ENCODE data around the gene IQSEC1. TPM values are rescaled to one million over a fixed set of nuclear protein-coding genes. Genes with fewer than 3 reads are reported as not detected.

The IQSEC1 gene
- total RNA-seq, 2 donors from 2014 or later: 22.7 to 24.5 TPM

DNA sequence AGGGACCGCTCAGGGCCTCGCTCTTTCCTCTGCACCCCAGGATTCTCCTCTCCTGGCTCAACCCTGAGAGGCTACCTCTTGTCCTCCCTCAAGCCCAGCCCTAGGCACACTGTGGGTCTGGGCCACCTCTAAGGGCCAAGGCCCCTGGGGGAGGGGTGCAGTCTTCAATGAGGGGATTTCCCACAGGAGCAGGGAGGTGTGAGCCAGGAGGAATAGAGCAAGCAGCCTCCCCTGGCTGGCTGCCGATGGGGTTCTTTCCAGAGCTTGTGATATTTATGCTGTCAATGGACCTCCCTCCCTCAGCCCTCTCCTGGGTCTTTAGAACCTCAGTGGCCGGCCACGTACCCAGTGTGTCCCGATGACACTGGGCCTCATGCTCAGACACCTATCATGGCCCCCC, 132.4 kb downstream of the IQSEC1 start:
- H3K9ac ChIP-seq (ENCODE audit: extremely low read depth, low read length, poor library complexity, severe bottlenecking): no peak overlapping the region
- H3K4me1 ChIP-seq (ENCODE audit: control insufficient read depth, insufficient read depth, low read length): peaks cover 4% of the 10 kb centered on the region
- H3K27ac ChIP-seq (ENCODE audit: low read depth, low read length): no peak overlapping the region
- Mint-ChIP-seq H3K27me3 (ENCODE audit: insufficient read depth) (no peaks in the 10 kb centered on the region), H3K4me1 (peaks cover 2% of the 10 kb centered on the region), H3K4me3 (no peak overlapping the region), H3K36me3 (ENCODE audit: low read depth) (no peaks in the 10 kb centered on the region), H3K9me3 (no peaks in the 10 kb centered on the region), H3K27ac (peak overlapping the region; percentile 39)
- no peaks in the 10 kb centered on the region for H3K27me3 ChIP-seq (ENCODE audit: control insufficient read depth, insufficient read depth, low read length, poor library complexity, severe bottlenecking)
- no peaks in the 10 kb centered on the region for H3K9me3 ChIP-seq (ENCODE audit: control insufficient read depth, low read length)
- no peak for DNase-seq
- peaks cover 5% of the 10 kb centered on the region for H3K36me3 ChIP-seq (ENCODE audit: control insufficient read depth, insufficient read depth, low read length)
- no peak overlapping the region for H3K4me3 ChIP-seq (ENCODE audit: low read length)
- TF ChIP-seq, protein P1, sequence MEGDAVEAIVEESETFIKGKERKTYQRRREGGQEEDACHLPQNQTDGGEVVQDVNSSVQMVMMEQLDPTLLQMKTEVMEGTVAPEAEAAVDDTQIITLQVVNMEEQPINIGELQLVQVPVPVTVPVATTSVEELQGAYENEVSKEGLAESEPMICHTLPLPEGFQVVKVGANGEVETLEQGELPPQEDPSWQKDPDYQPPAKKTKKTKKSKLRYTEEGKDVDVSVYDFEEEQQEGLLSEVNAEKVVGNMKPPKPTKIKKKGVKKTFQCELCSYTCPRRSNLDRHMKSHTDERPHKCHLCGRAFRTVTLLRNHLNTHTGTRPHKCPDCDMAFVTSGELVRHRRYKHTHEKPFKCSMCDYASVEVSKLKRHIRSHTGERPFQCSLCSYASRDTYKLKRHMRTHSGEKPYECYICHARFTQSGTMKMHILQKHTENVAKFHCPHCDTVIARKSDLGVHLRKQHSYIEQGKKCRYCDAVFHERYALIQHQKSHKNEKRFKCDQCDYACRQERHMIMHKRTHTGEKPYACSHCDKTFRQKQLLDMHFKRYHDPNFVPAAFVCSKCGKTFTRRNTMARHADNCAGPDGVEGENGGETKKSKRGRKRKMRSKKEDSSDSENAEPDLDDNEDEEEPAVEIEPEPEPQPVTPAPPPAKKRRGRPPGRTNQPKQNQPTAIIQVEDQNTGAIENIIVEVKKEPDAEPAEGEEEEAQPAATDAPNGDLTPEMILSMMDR (conservative IDR thresholded peaks at IDR 0.05): no peak
- WGBS, 2 experiments (ENCODE audit: insufficient coverage in 1 of 2, insufficient read length in 1 of 2): 94 to 95% methylated on average over 6 of the region's 6 CpGs

DNA sequence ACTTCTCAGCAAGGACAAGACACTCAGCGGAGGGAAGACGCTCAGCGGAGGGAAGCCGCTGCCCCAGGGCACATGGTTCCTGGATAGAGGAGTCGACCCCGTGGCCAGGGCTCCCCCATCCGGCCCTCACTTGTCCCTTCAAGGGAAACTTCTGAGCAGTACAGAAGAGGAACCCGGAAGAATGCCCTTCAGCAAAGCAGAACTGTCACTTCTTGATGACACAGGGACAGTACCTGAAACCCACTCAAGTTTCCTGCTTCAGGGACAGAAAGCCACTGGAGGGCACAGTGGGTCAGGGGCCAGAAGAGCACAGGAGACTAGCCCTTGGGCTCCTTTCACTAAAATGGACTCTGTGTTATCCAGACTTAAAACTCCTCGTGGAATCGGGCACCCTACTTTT, 134.1 kb downstream of the IQSEC1 start:
- H3K27ac ChIP-seq (ENCODE audit: low read depth, low read length): no peak overlapping the region
- H3K9me3 ChIP-seq (ENCODE audit: control insufficient read depth, low read length): no peaks in the 10 kb centered on the region
- H3K4me3 ChIP-seq (ENCODE audit: low read length): no peak overlapping the region
- no peaks in the 10 kb centered on the region for H3K4me1 ChIP-seq (ENCODE audit: control insufficient read depth, insufficient read depth, low read length)
- DNase-seq: no peak
- no peaks in the 10 kb centered on the region for H3K4me1 Mint-ChIP-seq
- H3K36me3 Mint-ChIP-seq (ENCODE audit: low read depth): no peaks in the 10 kb centered on the region
- no peak overlapping the region for H3K4me3 Mint-ChIP-seq
- no peak overlapping the region for H3K9ac ChIP-seq (ENCODE audit: extremely low read depth, low read length, poor library complexity, severe bottlenecking)
- TF ChIP-seq, protein P1 (conservative IDR thresholded peaks at IDR 0.05): no peak
- H3K9me3 Mint-ChIP-seq: no peaks in the 10 kb centered on the region
- no peak overlapping the region for H3K27ac Mint-ChIP-seq
- WGBS, 2 experiments (ENCODE audit: insufficient coverage in 1 of 2, insufficient read length in 1 of 2): 94 to 95% methylated on average over 9 to 10 of the region's 10 CpGs
- H3K27me3 ChIP-seq (ENCODE audit: control insufficient read depth, insufficient read depth, low read length, poor library complexity, severe bottlenecking): no peaks in the 10 kb centered on the region
- H3K36me3 ChIP-seq (ENCODE audit: control insufficient read depth, insufficient read depth, low read length): peaks cover 8% of the 10 kb centered on the region
- no peaks in the 10 kb centered on the region for H3K27me3 Mint-ChIP-seq (ENCODE audit: insufficient read depth)

DNA sequence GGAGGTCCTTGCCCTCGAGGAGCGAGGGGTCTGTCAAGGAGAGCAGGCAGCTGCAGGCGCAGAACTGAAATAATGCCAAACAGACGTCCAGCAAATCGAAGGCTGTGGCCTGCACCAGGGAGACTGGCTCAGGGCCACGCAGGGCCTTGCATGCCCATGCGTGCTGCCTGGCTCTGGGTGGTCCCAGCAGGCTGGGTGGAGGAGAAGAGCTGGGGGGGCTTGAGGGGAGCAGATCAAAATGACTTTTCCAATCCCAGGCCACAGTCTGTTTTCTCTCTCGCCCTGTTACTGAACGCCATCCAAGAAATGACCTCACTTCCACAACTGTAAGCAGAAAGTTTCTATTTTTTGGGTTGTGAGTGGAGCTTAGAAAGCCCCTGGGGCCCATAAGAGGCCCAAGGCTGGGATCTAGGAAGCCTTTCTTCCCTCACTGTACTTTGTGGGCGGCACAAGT, 134.9 kb downstream of the IQSEC1 start:
- no peak overlapping the region for H3K4me3 Mint-ChIP-seq
- Histone ChIP-seq H3K36me3 (ENCODE audit: control insufficient read depth, insufficient read depth, low read length) (peaks cover 10% of the 10 kb centered on the region), H3K9me3 (ENCODE audit: control insufficient read depth, low read length) (no peaks in the 10 kb centered on the region), H3K4me3 (ENCODE audit: low read length) (no peak overlapping the region), H3K27me3 (ENCODE audit: control insufficient read depth, insufficient read depth, low read length, poor library complexity, severe bottlenecking) (no peaks in the 10 kb centered on the region), H3K4me1 (ENCODE audit: control insufficient read depth, insufficient read depth, low read length) (no peaks in the 10 kb centered on the region), H3K27ac (ENCODE audit: low read depth, low read length) (no peak overlapping the region), H3K9ac (ENCODE audit: extremely low read depth, low read length, poor library complexity, severe bottlenecking) (no peak overlapping the region)
- no peaks in the 10 kb centered on the region for H3K9me3 Mint-ChIP-seq
- 94 to 100% methylated on average over 7 to 10 of the region's 10 CpGs for WGBS, 2 experiments (ENCODE audit: insufficient coverage in 1 of 2, insufficient read length in 1 of 2)
- no peaks in the 10 kb centered on the region for H3K27me3 Mint-ChIP-seq (ENCODE audit: insufficient read depth)
- H3K36me3 Mint-ChIP-seq (ENCODE audit: low read depth): no peaks in the 10 kb centered on the region
- TF ChIP-seq, protein P1 (conservative IDR thresholded peaks at IDR 0.05): no peak
- DNase-seq: no peak
- no peaks in the 10 kb centered on the region for H3K4me1 Mint-ChIP-seq
- H3K27ac Mint-ChIP-seq: no peak overlapping the region
